ENCODE measurements around the gene RAB24.

- TF ChIP-seq MAX (IDR thresholded peaks at IDR 0.05), result no peak
- no peak for TF ChIP-seq TAF1 (IDR thresholded peaks at IDR 0.05; ENCODE audit: low read depth)
- TF ChIP-seq CEBPB (IDR thresholded peaks at IDR 0.05), result no peak
- TF ChIP-seq CREB1 (IDR thresholded peaks at IDR 0.05; ENCODE audit: low read depth), result no peak
- TF ChIP-seq NFIC (IDR thresholded peaks at IDR 0.05), result no peak
- TF ChIP-seq EGR1 (IDR thresholded peaks at IDR 0.05), result no peak
Measured at GRCh38 chr5:177327539-177328522, 24.3 kb upstream of the RAB24 start.
